ELF-1 (cell line): ENCODE results near the gene EPB41L2.

ENCODE experiments used
- DNase-seq: peaks from one replicate; pipeline ENCODE4 v3.0.0-alpha.2; 2016; ENCODE audit warnings: low read depth, low spot score

Gene EPB41L2

GRCh38 chr6:130978180-130978579 lies 84.9 kb downstream of the EPB41L2 start:
- DNase-seq: no peak

- no peak for DNase-seq
These were observed 87.7 kb downstream of the EPB41L2 start for GRCh38 chr6:130975325-130975724.

GRCh38 chr6:130973521-130974277 lies 89.3 kb downstream of the EPB41L2 start:
- DNase-seq: no peak

- DNase-seq: no peak
These were observed 91.5 kb downstream of the EPB41L2 start for GRCh38 chr6:130971504-130971903.

GRCh38 chr6:130970839-130971410 lies 92.1 kb downstream of the EPB41L2 start:
- DNase-seq: no peak

GRCh38 chr6:130969791-130970491 lies 93.1 kb downstream of the EPB41L2 start:
- no peak for DNase-seq

- DNase-seq: no peak
These were observed 93.9 kb downstream of the EPB41L2 start for GRCh38 chr6:130969166-130969565.

GRCh38 chr6:130968476-130968875 lies 94.6 kb downstream of the EPB41L2 start:
- DNase-seq: no peak

- no peak for DNase-seq
These were observed 95.3 kb downstream of the EPB41L2 start for GRCh38 chr6:130967502-130968445.

- no peak for DNase-seq
These were observed 96.6 kb downstream of the EPB41L2 start for GRCh38 chr6:130966344-130966980.

GRCh38 chr6:130965656-130966055 lies 97.4 kb downstream of the EPB41L2 start:
- no peak for DNase-seq

- DNase-seq: no peak
These were observed 98.0 kb downstream of the EPB41L2 start for GRCh38 chr6:130964808-130965604.

GRCh38 chr6:130964289-130964688 lies 98.8 kb downstream of the EPB41L2 start:
- no peak for DNase-seq

GRCh38 chr6:130962966-130963365 lies 100.1 kb downstream of the EPB41L2 start:
- DNase-seq: no peak

- no peak for DNase-seq
These were observed 101.9 kb downstream of the EPB41L2 start for GRCh38 chr6:130961148-130961547.

- DNase-seq: no peak
These were observed 103.1 kb downstream of the EPB41L2 start for GRCh38 chr6:130959951-130960350.

- no peak for DNase-seq
These were observed 104.6 kb downstream of the EPB41L2 start for GRCh38 chr6:130958468-130958867.

GRCh38 chr6:130955755-130956154 lies 107.3 kb downstream of the EPB41L2 start:
- DNase-seq: no peak

- no peak for DNase-seq
These were observed 113.5 kb downstream of the EPB41L2 start for GRCh38 chr6:130949553-130949952.

GRCh38 chr6:130947464-130947863 lies 115.6 kb downstream of the EPB41L2 start:
- DNase-seq: no peak
